HG03439 (cell line): Measurements from ENCODE around the gene FAHD1.
A peak's percentile ranks its signal among the peaks of the same experiment; 100 is the strongest.

Experiments
- ATAC-seq: cut with Tn5 transposase; IDR thresholded peaks from one replicate; pipeline ENCODE4 v1.9.1; 2021; ENCODE audit warnings: mild to moderate bottlenecking, moderate library complexity; ENCODE audit not compliant: unreplicated experiment

The FAHD1 gene

GRCh38 chr16:1826691-1827573 is at the start of gene FAHD1, which contains the start of gene HAGH:
Gene FAHD1, plus strand, starts transcription at chr16:1827206. Its CDS starts 33 bp downstream, at chr16:1827239.
Gene HAGH, minus strand, starts transcription at chr16:1826825. Its CDS starts 38 bp downstream, at chr16:1826787.
- ATAC-seq, result peak; percentile 84

- no peak for ATAC-seq
Measured at GRCh38 chr16:1777375-1778199, 49.4 kb upstream of the FAHD1 start.

DNA sequence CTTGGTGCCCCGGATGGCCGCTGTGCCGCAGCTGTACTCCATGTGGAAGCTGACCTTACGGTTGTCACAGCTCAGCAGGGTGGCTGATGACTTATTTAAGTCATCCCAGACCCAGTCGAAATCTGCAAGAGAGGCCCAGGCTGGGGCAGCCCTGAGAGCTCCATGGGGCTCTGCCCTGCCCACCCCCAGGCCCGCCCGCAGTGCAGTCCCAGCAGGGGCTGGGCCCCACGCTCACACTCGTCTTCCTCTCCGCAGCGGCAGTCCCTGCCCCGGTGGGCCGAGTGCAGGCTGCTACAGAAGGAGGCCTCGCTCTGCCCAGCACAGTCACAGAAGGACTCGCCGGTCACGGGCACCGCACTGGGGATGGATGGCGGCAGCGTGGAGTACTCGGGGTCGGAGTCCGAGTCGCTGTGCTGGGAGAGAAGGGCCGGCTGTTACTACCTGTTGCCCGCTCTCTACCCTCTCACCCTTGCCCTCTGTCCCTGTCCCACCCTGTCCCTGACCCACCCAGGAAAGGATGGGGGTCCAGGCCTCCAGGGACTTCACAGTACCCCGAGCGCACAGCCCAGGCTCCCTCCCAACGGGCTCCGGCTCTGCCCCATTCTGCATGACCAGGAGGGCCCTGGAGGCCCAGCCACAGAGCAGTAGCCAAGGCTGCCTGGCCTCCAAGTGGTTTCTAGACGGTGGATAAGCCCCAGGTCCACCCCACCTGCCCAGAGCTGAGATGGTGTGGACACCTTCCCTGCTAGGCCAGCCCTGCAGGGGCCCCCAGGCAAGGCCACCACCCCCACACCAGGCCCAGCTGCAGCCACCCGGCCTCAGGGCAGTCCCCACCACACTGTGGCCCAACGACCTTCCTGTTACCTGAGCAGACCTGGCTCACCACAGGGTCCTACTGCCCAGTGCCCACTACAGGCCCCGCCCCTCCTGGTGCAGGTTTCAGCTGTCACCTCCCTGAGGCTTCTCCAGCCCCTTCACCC is 48.5 kb upstream of the FAHD1 start:
- no peak for ATAC-seq

GRCh38 chr16:1779234-1779701 is 47.7 kb upstream of the FAHD1 start:
- ATAC-seq, result no peak

- ATAC-seq, result no peak
Measured at GRCh38 chr16:1779741-1780676, 47.0 kb upstream of the FAHD1 start.

DNA sequence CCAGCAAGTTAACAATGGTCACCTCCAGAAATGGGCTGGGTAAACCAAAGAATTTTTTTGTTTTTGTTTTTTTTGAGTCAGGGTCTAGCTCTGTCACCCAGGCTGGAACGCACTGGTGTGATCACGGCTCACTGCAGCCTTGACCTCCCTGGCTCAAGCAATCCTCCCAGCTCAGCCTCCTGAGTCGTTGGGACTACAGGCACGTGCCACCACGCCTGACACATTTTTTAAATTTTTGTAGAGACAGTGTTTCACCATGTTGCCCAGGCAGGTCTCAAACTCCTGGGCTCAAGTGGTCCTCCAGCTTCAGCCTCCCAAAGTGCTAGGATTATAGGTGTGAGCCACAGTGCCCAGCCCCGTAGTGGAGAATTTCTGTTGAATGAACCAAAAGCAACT is 46.3 kb upstream of the FAHD1 start:
- no peak for ATAC-seq

- no peak for ATAC-seq
Measured at GRCh38 chr16:1781254-1781653, 45.8 kb upstream of the FAHD1 start.

DNA sequence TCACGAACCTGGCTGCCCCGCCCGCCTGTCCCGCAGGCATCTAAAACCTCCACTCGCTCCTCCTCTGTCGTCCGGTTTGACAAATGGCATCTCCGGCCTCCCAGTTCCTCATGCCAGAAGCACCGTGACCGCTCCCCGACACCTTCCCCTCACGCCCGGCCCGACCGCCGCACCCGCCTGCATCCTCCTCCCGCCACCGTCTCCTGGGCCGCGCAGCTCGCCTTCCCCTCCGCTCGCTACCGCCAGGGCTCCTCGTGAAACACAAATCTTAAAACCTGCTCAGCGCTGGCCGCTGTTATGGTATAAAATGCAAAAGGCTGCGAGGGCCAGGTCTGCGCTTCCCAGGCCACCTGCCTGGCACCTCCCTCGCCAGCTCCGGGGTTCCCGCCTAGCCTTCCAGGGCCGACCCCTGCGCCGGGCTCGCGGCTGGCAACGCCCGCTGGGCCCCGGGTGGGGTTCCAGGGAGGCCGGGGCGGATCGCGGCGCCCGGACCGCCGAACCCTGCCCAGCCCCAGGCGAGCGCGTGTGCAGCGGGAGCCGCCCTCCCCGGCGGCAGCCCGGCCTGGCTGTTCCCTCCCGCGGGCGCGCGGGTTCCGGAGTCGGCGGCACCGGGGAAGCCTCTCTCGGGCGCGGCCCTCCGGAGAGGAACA is 45.1 kb upstream of the FAHD1 start:
- ATAC-seq, result no peak

- peak; percentile 82 for ATAC-seq
Measured at GRCh38 chr16:1782408-1783264, 44.4 kb upstream of the FAHD1 start, which contains the start of the genes NUBP2 and SPSB3. Gene NUBP2, plus strand, starts transcription at chr16:1782960. Its CDS starts 61 bp downstream, at chr16:1783021. Gene SPSB3, minus strand, starts transcription at chr16:1782571. Its CDS starts 1,088 bp downstream, at chr16:1781483.

DNA sequence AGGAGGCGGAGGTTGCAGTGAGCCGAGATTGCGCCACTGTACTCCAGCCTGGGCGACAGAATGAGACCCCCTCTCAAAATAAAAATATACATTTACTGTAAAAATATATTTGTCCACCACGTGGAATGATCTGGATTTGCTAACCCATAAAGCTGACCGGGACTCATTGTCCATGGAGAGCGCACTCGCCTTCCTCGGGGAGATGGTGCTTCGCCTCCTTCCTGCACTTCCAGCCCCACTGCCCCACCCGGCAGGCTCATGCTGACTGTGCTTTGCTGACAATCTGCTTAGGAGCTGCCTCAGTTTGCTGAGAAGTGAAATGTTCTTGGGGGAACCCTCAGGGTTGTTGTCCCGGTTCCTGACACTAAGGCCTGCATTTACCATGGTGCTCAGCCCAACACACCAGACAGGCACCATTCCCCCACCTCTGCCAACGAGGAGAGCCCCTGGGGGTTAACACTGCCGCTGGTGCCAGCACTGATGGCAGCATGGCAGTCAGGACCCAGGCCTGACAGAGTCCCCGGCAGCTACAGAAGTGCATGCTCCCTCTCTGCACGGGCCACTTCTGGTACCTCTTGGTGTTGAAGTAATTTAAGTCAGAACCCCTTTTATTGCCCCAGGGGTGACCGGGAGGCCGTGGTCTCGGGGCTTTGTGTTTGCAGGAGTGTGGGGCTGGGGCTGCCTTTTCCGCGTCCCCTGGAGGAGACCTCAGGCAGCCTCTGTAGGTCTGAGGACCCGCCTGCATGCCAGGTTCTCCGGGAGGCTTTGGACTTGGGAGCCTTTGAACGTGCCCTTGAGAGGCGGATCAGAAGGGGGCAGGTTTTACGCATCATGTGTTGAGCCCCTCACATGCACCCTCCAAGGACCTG is 41.8 kb upstream of the FAHD1 start:
- ATAC-seq, result no peak

- no peak for ATAC-seq
Measured at GRCh38 chr16:1785846-1786170, 41.2 kb upstream of the FAHD1 start.

- ATAC-seq, result no peak
Measured at GRCh38 chr16:1786242-1787055, 40.6 kb upstream of the FAHD1 start.

- no peak for ATAC-seq
Measured at GRCh38 chr16:1787056-1787321, 40.0 kb upstream of the FAHD1 start.

- ATAC-seq, result no peak
Measured at GRCh38 chr16:1787322-1788094, 39.5 kb upstream of the FAHD1 start.

- no peak for ATAC-seq
Measured at GRCh38 chr16:1788095-1788707, 38.8 kb upstream of the FAHD1 start.
